GM21717 (cell line): ENCODE data around the gene PYGB.
A peak's percentile ranks its signal among the peaks of the same experiment; 100 is the strongest.

Source experiments
- ATAC-seq: cut with Tn5 transposase; IDR thresholded peaks from one replicate; pipeline ENCODE4 v1.9.1; 2021; ENCODE audit warnings: mild to moderate bottlenecking, moderate library complexity; ENCODE audit not compliant: unreplicated experiment

The PYGB gene

DNA sequence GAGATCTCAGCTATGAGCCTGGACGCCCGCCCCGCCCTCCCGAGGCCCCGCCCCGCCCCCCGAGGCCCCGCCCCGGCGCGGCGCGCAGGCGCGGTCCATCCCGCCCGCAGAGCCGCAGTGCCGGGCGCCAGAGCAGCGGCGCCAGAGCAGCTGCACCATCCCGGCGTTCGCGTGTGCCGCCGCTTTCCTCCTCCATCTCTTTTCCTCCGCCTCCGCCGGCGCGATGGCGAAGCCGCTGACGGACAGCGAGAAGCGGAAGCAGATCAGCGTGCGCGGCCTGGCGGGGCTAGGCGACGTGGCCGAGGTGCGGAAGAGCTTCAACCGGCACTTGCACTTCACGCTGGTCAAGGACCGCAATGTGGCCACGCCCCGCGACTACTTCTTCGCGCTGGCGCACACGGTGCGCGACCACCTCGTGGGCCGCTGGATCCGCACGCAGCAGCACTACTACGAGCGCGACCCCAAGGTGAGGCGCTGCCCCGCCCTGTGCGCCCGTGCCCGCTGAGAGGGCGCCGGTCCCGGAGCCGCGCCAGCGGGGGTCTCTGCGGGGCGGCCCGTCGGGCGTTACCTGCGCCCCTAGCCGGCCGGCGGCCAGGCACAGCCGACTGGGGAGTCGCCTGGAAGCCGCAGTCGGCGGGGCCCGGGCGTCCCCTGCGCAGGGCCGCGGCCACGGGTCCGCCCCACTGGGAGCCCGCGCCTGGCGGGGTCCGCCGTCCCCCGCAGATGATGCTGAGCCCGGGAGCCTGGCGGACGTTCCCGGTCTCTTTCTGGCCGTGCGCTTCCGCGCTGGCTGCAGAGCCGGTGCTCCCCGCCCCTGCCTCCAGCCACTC lies at the start of gene PYGB:
Gene PYGB, plus strand, starts transcription at position 130 of the 830 bp plus-strand sequence. Its CDS starts 94 bp downstream, at position 224.
- peak; percentile 61 for ATAC-seq

GRCh38 chr20:25198663-25199383 lies 49.1 kb upstream of the PYGB start:
- no peak for ATAC-seq

GRCh38 chr20:25199473-25200260 lies 48.2 kb upstream of the PYGB start:
- no peak for ATAC-seq

DNA sequence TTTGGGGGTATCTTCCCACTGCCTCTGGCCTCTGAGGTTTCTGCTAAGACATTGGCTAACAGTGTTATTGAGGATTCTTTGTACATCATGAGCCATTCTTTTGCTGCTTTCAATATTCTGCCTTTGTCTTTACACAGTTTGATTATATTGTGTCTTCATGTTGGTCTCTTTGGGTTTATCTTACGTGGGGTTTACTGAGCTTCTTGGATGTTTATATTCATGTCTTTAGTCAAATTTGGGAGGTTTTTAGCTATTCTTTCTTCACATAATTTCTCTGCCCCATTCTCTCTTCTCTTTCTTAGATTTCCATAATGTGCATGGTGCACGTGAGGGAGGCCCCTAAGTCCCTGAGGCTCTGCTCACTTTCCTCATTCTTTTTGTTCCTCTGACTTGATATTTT lies 44.8 kb upstream of the PYGB start:
- no peak for ATAC-seq

- no peak for ATAC-seq
Observed at GRCh38 chr20:25203871-25204320, 44.0 kb upstream of the PYGB start.

- ATAC-seq, result no peak
Observed at GRCh38 chr20:25204550-25205276, 43.2 kb upstream of the PYGB start.

- ATAC-seq, result no peak
Observed at GRCh38 chr20:25205277-25206062, 42.4 kb upstream of the PYGB start.

- no peak for ATAC-seq
Observed at GRCh38 chr20:25206063-25206403, 41.9 kb upstream of the PYGB start.

GRCh38 chr20:25206548-25206947 lies 41.3 kb upstream of the PYGB start:
- no peak for ATAC-seq

DNA sequence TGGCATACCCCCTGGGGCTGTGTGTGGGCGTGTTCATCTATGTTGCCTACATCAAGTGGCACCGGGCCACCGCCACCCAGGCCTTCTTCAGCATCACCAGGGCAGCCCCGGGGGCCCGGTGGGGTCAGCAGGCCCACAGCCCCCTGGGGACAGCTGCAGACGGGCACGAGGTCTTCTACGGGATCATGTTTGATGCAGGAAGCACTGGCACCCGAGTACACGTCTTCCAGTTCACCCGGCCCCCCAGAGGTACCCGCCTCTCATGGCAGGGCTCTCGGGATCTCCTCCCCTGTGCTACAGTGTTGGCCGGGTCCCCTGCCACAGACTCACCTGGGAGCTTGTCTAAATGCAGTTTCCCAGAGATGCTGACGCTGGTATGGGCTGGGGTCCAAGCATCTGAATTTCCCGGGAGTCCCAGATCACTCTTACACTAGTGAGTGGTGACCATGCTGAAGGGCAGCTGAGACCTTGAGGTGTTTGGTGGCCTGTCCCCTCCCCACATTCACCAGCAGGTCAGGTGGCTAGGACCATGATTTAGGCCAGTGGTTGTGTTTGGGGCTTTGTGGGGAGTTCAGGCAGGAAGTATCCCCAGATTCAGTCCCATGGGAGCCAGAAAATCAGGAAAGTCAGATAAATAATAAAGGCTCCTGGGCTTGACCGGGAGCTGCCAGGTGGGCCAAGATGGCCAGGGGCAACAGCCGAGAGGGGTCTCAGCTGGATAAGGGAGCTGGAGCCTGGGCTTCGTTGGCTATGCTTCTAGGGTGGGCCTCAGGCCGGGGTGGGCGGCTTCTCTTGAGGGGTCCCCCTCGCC lies 40.5 kb upstream of the PYGB start:
- ATAC-seq, result no peak

GRCh38 chr20:25207960-25208534 lies 39.8 kb upstream of the PYGB start:
- ATAC-seq, result no peak

DNA sequence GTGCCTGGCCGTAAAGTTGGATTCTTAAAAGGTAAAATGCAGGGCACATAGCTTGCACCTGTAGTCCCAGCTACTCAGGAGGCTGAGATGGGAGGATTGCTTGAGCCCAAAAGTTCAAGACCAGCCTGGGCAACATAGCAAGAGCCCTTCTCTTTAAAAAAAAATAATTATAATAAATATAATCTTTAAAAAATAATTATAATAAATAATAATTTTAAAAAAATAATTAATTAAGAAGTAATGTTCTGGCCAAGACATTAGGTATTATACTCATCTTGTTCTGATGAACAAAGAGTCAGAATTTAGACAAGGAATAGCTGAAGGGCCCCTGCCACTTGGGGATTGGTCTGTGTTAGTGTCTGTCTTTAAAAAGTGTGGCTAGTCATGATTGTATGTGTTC lies 38.5 kb upstream of the PYGB start:
- no peak for ATAC-seq

- no peak for ATAC-seq
Observed at GRCh38 chr20:25209911-25210310, 38.0 kb upstream of the PYGB start.

DNA sequence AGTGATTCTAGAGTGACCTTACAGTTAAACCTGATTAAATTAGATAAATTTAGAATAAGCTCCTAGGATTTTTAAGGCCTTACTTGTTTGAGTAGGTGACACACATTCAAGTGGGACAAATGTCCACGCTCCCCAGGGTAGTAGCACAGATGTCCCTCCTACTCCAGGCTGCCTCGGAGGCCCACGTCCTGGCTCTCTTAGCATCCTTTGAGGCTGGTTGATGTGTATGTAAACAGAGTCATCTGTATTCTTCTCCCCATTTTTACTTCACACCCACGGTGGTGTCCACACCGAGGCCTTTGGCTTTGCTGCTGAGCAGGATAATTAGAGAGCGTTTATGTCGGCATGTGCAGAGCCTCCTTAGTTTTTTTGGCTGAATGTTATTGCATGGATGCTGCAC lies 36.6 kb upstream of the PYGB start:
- ATAC-seq, result no peak

DNA sequence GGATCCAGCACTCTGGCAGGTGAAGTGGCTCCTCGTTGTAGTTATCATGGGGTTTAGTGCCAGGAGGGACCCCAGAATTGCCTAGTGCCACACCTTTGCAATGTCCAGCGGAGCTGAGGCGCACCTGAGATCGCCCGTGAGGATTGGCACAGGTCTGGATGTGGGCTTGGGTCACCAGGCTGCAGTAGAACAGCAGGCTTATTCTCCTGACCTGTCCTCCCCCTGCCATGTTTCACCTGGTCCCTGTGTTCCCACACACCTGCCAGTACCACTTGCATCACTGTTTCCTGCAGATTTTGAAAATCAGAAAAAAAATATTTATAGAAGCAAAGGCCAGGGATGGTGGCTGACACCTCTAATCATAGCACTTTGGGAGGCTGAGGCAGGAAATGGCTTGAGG lies 35.6 kb upstream of the PYGB start:
- ATAC-seq, result no peak

GRCh38 chr20:25213566-25214425 lies 34.1 kb upstream of the PYGB start:
- ATAC-seq, result no peak

- ATAC-seq, result no peak
Observed at GRCh38 chr20:25214426-25214790, 33.5 kb upstream of the PYGB start.

GRCh38 chr20:25214819-25215218 lies 33.1 kb upstream of the PYGB start:
- no peak for ATAC-seq
